Stimulated activated CD4-positive, alpha-beta T cell treated with anti-CD3 and anti-CD28 coated beads, Interleukin-4, amount 100 ng/mL, for 24 hours (primary cell): ENCODE results near the gene UQCR11.
A peak's percentile ranks its signal among the peaks of the same experiment; 100 is the strongest.

Experiments used
- DNase-seq: peaks from one replicate; pipeline ENCODE4 v3.0.0-alpha.2; 2020

The UQCR11 gene

DNA sequence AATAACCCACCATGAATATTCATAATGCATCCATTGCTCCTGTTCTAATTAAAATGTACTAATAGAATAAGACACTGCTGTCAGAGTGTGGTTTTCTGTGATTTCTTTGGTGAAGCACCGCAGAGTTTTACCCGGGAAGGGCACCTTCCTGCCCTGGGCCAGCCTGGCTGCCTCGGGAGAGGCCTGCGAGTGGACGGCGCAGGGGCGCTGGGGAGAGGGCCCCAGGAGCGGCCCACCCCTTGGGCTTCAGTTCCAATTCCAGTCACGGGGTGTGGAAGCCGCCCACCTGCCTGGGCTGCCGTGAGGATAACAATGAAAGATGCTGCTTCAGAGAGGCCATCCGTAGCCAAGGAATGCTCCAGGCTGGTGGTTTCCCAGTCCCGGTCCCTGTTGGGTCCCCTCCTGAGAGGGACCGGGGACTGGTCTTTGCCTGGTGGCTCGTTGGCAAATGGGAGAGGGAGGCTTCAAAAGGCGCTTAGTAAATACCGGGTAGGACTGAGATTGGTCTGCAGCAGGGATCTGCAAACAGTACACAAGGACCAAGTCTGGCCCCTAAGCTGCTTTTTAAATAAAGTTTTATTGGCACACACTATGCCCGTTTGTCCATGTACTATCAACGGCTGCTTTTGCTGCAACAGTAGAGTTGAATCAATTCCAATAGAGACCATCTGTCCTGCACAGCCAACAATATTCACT, 29.1 kb upstream of the UQCR11 start:
- no peak for DNase-seq

DNA sequence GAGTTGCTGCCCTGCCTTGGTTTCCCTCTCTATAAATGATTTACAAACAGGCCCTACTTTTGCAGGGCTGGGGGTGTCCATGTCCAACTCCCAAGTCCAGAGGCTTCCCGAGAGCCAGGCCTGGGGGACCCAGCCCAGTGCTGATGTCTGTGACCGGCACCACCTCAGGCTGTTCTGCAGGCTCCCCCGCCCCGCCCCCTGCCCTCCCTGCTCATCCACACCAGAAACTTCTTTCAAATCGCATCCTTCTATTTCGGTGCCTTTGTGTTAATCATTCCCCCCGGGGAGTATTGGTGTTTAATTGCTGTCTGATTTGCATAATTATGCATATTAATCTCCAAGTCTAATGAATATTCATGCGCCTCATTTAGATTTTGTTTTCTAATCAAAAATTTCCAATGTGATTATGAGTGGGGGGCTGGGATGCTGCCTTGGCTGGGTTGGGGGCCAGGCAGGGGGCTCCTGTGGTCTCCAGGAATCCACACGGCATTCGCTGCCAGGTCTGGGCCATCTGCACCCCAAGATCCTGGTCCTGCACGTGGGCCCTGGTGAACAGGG, 28.1 kb upstream of the UQCR11 start:
- no peak for DNase-seq

DNA sequence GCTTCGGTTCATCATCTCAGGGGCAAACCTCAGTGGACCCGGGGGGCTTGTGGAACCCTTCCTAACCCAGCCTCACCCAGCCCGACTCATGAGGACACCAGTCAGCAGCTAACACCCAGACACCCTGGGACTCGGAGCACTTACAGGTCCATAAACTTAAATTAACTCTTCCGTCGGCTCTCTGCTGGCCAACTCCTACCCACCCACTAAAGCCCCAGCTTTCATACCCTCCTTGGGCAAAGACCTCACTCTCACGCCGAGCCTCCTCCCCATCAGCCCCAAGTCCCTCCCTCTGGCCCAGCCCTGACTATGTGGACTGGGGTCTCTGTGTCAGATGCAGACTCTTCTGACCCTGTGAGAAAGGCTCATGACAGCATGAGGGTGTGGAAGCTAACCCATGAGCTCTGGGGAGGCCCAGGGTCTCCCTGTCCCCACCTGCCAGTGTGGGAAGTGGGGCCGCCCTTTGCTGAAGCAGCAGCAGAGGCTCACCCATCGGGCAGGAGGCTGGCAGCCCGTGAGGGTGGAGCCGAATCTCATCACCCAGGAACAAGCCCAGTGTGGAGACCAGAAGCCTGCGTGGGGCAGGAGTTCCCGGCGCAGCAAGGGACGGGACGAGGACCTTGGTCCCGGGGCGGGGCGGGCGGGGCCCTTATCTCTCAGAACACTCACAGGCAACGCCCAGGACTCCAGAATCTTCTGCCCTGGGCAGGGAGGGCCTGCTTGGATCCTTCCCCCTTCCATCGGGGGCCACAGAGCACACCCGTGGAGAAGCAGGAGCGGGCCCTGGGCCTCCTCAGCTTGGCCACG, 27.4 kb upstream of the UQCR11 start:
- no peak for DNase-seq

DNA sequence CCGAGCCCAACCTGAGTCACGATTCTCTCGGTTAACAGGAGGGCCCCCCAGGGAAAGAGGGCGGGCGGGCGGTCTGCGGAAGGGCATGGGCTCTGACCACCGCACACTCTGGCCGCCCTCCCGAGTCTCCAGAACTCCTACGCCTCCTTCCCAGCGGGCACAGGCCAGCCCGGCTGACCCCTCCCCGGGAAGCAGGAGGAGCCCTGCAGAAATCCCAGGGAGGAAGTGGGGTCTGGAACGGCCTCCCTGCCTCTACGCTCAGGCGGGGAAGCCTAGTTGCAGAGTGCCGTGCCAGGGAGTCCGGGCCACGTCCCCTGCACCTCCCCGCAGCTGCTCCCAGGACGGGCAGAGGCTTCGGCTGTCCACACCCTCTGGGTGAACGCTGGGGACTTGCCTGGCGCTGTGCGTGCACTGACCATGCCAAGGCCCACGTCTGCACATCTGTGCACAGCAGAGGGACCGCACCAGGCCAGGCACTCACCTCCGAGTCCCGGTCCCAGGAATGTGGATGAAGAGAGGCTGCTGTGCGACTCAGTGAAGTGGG, 26.4 kb upstream of the UQCR11 start:
- no peak for DNase-seq

DNA sequence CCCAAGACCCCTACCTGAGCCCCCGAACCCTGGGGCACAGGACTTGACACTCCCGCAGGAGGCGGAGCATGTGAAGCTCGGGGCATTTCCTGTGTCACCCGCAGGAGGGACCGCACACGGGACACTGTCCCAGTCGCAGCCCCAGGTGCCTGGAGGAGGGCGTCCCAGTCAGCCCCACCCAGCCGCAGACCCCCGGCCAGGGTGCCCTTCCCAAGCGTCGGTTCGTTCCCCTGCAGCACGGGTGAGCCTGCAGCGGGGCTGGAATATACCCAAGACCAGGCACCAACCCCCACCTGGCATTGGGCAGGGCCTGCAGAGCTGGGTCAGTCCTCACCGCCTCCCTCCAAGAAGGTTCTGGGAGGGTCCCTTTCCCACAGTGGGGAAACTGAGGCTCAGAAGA, 25.5 kb upstream of the UQCR11 start:
- no peak for DNase-seq

DNA sequence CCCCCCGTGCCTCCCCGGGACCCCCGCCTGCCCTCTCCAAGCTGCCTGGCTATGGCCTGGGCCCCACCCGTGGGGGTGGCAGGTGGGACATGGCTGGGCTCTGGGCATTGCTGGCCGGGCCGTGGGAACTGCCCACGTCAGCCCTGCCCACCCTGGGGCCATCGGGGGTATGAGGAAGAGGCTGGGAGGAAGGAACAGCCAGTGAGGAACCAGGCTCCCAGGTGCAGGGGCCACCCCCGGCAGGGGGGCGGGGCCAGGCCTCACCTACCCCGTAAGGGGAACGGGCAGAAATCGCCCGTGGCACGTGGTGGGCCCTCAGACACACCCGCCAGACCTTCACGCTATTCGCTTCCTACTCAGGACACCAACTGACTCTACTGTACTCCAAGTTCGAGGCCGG, 24.8 kb upstream of the UQCR11 start:
- no peak for DNase-seq

DNA sequence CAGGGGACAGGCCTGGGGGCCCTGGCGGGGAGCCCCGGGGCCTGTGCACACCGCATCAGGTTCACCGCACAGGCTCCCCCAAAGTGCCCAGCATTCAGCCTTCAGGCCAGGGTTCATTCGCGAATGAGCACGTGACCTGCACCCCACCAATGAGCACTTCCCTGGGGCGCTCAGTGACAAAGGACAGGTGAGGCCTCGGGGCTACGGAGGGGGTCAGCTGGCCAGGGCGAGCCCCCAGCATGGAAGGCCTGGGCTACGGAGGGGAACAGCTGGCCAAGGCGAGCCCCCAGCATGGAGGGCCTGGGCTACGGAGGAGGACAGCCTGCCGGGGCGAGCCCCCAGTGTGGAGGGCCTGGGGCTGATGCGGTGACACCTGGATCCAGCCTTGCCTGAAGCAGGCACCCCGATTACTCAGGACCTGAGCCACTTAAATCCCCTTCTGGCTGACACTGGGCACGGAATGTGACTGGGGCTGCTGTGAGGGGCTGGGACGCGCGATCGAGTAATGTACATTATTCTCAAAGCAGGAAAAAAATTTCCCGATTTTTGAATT, 24.1 kb upstream of the UQCR11 start:
- DNase-seq, result no peak

DNA sequence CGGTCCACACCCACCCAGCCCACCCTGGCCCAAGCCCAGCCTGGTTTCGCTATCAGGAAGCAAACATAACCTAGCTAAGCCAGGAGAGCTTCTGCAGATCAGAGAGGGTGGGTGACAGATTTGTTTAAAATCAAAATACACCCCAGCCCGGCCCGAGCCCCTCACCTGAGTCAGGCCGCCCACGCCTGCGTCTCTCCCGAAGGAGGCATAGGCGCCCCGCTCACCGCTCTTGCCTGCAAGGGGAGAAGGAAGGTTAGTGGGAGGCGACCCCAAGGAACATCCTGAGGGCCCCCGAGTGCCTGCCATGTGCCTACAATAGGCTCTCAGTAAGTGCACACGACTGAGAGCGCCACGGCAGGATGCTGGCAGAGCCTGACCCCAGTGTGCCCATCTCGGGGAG, 21.9 kb upstream of the UQCR11 start:
- DNase-seq, result no peak

DNA sequence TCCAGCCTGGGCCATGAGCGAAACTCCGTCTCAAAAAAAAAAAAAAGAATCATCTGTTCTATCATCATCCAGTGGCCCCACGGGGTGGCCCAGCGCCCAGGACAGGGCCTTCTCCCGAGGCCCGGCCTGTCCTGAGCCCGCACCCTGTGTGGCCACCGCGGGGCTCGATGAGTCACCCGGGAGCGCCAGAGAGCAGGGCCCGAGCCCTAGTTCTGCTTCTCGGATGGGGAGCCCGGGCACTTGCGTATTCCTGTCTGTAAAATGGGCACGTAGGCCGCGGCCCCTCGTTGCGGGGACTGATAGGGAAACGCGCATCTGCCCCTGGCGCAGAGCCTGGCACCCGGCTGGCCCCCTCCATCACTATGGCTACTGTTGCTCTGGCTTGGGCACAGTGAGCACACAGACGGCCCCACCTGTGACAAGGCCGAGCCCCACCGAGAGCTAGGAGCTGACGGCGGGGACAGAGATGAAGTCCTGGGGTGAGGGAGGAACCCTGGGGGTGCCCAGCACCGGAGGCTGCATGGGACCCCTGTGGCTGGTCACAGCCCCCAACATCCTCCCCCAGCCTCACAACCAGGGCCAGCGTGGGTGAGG, 21.3 kb upstream of the UQCR11 start:
- DNase-seq, result no peak

DNA sequence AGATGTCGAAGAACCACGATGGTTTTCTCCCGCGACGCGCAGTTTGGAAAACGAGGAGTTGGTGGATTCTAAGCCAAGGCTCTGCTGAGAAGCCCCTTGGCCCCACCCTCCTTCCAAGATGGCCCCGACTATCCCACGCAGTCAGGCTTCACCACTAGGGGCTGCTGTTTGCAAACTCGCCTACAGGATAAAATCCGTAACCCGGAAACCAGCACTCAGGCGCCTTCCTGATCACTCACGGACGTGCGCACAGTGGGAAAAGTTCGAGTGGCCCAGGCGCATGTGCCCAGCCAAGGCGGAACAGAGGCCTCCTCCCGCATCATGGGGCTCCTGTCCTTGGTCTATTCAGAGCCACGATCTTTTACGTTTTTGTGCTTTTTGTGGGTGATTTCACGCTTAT, 19.2 kb upstream of the UQCR11 start:
- DNase-seq, result peak; percentile 58

DNA sequence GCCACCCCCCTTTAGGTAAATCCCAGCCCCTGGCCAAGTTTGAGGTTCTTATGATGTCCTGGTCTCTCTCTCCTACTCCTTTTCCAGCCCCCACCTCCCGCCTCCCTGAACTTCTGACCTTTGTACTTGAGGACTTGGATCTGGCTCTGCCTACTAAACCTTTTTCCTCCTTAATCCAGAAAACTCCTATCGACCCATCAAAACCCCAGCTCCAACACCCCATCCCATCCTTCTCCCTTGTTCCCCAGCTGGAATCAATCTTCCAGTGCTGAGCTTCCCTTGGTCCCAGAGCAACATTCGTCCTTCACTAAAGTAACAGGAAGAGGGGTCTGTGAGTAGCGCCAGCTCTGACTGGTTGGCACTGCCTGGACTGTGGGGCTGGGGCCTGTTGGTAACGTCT, 17.3 kb upstream of the UQCR11 start:
- no peak for DNase-seq

DNA sequence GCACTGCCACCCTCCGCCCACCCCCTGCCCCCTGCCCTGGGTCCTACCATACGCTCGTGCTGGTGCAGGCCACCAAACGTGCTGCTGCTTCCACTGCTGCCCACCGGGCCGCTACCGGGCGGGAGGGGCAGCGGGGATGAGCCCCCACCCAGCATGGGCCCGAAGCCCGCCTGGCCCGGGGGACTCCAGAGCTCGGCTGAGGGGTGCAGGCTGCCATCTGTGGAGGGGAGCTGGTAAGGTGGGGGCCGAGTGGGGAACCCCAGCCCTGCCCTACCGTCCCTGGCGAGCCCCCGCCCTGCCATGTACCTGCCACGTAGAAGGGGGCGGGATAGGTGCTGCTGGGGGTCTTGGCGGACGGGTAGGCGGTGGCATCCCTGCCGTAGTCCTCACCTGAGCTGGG, 16.7 kb upstream of the UQCR11 start:
- no peak for DNase-seq

DNA sequence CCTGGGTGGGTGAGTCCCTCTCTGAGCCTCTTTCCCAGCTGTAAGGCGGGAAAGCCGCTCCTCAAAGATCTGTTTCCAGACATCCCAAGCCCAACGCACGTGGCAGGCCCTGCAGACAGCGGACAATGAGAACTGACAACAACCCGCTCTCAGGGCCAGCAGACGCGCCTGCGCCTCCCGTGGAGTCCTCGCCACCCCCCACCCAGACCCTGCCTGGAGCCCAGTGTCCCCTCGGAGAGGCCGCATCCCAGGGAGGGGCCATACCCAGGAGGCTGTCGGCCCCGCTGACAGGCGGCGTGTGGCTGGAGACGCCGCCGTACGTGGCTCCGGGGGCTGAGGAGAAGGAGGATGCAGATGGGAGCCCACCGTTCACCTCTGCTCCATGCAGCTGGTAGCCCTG, 16.3 kb upstream of the UQCR11 start:
- no peak for DNase-seq

DNA sequence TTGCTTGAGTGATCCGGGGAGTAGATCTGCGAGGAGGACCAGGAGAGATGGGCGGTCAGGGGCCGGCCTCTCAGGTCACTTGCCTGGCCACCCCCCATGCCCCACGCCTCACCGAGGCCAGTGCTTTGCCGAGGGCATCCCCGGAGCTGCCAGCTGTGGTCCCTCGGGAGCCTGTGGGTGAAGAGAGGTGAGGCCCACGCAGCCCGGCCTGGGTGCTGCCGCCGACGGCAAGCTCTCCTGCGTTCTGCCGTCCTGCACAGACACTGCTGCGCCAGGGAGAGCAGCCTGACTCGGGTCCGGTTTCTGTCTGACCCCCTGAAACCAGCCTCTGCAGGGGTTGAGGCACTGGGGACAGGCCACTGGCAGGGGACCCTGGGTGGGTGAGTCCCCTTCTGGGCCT, 15.8 kb upstream of the UQCR11 start:
- DNase-seq, result no peak

DNA sequence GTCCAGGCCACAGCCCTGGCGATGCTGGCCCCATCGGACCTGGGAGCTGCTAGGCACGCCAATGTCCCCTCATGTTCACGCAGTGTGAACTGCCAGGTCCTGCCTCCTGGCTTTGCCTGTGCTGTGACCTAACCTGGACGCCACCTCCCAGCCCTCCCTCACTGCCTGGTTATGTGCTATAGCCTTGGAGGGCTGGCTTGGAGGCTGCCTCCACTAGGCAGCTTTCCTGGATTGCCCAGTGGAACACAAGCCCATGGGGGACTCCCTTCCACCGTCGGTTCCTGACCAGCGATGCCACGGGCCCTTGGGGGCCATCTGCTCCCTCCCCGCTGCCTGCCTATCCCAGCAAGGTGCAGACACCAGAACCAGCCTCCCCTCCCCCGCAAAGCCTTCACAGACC, 15.2 kb upstream of the UQCR11 start:
- DNase-seq, result no peak

DNA sequence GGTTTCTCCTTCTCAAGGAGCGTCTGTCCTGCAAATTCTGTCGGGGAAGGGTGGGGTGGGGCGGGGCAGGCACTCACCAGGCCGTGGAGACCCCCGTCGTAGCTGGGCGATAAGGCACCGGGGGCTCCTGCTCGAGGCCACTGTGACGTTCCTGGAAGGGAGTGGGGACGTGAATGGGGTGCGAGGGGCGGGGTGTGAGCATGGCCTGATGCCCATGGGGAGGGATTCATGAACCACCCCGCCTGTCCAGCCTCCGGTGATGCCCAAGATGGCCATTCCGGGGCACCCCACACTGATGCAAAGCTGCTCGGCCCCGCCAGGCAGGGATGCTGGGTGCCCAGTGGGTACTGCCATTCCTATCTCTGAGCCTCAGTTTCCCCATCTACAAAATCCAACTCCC, 14.4 kb upstream of the UQCR11 start:
- no peak for DNase-seq

DNA sequence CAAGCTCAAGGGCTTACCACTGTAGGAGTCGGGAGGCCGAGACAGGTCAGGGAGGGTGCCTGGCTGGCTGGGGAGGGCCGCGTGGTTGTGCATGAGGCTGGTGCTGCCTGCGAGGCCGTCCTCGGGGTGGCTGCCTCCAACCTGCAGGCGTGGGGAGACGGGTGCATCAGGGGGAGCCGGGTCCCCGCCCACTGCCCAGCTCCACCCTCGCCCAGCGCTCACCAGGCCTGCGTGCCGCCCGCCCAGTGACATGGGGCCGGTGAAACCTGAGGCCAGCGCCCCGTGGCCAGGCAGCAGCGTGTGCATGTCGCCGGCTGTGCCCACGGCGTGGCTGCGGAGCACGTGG, 13.8 kb upstream of the UQCR11 start:
- DNase-seq, result no peak

DNA sequence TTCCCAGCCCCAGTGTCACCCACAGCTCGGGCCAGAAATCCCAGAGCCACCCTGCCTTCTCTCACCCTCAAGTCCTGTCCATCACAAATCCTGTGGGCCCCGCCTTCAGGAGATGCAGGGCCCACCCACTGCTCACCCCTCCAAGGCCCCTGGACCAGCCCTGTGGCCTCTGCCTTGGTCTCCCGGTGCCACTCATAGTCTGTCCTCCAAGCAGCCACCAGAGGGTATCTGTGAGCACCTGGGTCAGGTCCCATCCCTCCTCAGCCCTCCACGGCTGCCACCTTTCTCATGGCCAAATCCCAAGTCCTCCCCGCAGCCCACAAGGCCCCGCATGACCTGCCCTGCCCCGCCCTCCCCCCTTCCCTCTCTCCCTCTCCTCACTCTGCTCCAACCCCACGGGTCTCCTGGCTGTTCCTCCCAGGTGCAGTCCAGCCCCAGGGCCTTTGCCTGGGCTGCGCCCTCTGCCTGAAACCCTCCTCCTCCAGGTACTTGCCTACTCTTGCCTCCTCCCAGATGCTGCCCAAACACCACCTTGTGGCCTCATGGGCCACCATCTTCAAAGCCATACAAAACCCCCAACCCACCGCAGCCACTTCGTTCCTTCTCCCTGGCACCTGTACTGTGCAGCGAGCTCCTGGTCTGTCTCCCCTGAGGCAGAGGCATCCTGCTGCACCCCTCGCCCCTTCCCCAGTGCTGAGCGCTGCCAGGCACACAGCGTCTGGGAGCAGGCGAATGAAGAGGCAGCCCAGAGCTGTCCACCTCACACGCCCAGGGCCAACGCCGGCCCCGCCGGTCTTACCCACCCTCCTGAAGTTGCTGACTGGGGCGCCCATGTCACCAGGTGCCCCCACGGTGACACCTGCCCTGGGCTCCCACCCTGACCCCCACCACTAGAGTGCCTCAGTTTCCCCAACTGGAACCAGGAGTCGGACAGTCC, 13.2 kb upstream of the UQCR11 start:
- DNase-seq, result peak; percentile 30

DNA sequence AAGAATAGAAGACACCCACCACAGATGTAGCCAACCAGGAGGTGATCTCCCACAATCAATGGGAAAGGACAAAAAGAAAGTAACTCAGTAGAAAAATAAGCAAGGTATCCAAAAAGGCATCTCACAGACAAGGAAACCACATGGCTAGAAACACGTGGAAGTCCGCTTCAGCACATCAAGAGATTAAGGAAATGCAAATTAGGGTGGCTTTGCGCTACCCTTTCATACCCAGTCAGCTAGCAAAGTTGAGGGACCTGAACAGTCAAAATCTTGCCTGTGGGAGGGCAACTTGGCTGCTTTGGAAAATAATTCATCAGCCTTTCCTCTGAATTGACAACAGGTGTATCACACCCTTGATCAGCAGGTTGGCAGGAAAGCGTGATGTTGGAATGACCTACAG, 11.6 kb upstream of the UQCR11 start:
- DNase-seq, result peak; percentile 29

DNA sequence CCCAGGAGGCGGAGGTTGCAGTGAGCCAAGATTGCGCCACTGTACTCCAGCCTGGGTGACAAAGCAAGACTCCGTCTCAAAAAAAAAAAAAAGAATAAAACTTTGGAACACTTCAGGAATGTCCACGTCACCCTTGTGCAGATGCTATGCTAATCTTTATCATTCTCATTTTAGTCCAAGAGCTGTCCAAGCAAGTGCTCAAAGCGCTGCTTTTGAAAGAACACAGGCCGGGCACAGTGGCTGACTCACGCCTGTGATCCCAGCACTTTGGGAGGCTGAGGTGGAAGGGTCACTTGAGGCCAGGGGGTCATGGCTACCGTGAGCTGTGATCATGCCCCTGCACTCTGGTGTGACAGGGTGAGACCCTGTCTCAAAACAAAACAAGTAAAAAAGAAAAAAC, 11.1 kb upstream of the UQCR11 start:
- no peak for DNase-seq

DNA sequence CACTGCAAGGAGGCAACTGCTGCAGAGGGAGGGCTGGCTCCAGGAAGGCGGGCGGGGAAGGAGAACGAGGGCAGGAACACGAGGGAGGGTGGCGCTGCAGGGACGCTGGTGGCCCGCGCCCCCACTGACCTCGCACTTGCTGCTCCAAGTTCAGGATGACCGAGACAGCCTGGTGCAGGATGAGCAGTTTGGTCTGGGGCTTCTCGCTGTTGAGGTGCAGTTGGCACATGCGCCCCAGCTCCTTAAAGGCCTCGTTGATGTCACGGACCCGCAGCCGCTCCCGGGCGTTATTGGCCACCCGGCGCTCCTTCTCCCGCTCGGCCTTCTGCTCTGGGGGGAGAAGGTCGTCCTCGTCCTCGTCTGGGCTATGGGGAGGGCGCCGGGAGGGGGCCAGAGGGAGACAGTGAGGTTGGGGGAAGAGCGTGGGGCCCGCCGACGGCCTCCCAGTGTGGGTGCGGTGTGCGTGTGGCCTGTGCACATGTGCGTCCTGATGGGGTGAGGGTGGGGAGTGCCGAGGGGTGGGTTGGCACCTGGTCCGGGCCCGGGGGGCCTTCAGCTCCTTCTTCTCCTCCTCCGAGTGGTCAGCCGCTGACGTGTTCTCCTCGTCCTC, 10.0 kb upstream of the UQCR11 start:
- DNase-seq, result no peak
